Measurements from ENCODE around the gene ZNF846. TPM values are rescaled to one million over a fixed set of nuclear protein-coding genes. Genes with fewer than 3 reads are reported as not detected.
A peak's percentile ranks its signal among the peaks of the same experiment; 100 is the strongest.
"Not testable (repeated sequence)": the region's sequence is repeated elsewhere in the genome, so short reads cannot be mapped to it uniquely, and the experiment has no call there.

Gene ZNF846
- total RNA-seq, 2 donors from 2014 or later, result 44.0 to 54.6 TPM

DNA sequence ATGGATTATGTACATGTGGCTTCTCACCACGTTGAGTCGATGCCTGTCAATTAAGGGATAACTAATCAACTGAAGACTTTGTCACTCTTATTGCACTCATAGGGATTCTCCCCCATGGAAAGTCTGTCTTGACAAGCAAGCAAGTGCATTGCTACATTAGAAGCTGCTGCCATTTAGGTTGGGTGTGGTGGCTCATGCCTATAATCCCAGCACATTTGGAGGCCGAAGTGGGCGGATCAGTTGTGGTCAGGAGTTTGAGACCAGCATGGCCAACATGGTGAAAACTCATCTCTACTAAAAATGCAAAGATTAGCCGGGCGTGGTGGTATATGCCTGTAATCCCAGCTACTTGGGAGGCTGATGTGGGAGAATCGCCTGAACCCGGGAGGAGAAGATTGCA lies 18.3 kb upstream of the ZNF846 start:
- peak overlapping the region; percentile 99 to 100 for H3K27ac ChIP-seq
- H3K9me3 ChIP-seq, result no peaks in the 10 kb centered on the region
- no peaks in the 10 kb centered on the region for H3K27me3 ChIP-seq (replicated peaks; ENCODE audit: insufficient read depth)
- H3K36me3 ChIP-seq, result no peaks in the 10 kb centered on the region
- TF ChIP-seq, protein P1, sequence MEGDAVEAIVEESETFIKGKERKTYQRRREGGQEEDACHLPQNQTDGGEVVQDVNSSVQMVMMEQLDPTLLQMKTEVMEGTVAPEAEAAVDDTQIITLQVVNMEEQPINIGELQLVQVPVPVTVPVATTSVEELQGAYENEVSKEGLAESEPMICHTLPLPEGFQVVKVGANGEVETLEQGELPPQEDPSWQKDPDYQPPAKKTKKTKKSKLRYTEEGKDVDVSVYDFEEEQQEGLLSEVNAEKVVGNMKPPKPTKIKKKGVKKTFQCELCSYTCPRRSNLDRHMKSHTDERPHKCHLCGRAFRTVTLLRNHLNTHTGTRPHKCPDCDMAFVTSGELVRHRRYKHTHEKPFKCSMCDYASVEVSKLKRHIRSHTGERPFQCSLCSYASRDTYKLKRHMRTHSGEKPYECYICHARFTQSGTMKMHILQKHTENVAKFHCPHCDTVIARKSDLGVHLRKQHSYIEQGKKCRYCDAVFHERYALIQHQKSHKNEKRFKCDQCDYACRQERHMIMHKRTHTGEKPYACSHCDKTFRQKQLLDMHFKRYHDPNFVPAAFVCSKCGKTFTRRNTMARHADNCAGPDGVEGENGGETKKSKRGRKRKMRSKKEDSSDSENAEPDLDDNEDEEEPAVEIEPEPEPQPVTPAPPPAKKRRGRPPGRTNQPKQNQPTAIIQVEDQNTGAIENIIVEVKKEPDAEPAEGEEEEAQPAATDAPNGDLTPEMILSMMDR (IDR thresholded peaks at IDR 0.05), result no peak
- DNase-seq (ENCODE audit: low spot score) (no peak), ATAC-seq (ENCODE audit: insufficient number of reproducible peaks, low FRiP score, low read depth) (no peak)
- no peak overlapping the region for H3K4me3 ChIP-seq
- H3K4me1 ChIP-seq (ENCODE audit: control insufficient read depth in 1 of 2, low read depth in 2 of 2), result peaks cover 13 to 15% of the 10 kb centered on the region in 2 donors

DNA sequence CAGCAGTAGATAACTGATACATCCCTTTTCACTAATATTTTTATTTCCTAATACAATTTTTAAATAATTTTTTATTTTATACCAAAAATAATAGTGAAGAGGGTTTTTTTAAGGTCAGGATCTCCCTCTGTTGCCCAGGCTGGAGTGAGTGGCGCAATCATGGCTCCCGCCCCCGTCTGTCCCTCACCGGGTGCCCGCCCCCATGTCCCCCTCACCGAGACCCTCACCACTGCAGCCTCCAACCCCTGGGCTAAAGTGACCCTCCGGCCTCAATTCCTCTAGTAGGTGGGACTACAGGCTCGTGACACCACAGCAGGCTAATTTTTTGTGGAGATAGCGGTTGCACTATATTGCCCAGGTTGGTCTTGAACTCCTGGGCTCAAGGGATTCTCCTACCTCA lies 17.8 kb upstream of the ZNF846 start:
- H3K4me3 ChIP-seq, result peak overlapping the region; percentile 100
- peak overlapping the region; percentile 99 to 100 for H3K27ac ChIP-seq
- no peaks in the 10 kb centered on the region for H3K9me3 ChIP-seq
- ATAC-seq (ENCODE audit: insufficient number of reproducible peaks, low FRiP score, low read depth) (no peak), DNase-seq (ENCODE audit: low spot score) (no peak)
- TF ChIP-seq, protein P1 (IDR thresholded peaks at IDR 0.05), result no peak
- H3K27me3 ChIP-seq (replicated peaks; ENCODE audit: insufficient read depth), result no peaks in the 10 kb centered on the region
- no peaks in the 10 kb centered on the region for H3K36me3 ChIP-seq
- peaks cover 13 to 15% of the 10 kb centered on the region in 2 donors for H3K4me1 ChIP-seq (ENCODE audit: control insufficient read depth in 1 of 2, low read depth in 2 of 2)

DNA sequence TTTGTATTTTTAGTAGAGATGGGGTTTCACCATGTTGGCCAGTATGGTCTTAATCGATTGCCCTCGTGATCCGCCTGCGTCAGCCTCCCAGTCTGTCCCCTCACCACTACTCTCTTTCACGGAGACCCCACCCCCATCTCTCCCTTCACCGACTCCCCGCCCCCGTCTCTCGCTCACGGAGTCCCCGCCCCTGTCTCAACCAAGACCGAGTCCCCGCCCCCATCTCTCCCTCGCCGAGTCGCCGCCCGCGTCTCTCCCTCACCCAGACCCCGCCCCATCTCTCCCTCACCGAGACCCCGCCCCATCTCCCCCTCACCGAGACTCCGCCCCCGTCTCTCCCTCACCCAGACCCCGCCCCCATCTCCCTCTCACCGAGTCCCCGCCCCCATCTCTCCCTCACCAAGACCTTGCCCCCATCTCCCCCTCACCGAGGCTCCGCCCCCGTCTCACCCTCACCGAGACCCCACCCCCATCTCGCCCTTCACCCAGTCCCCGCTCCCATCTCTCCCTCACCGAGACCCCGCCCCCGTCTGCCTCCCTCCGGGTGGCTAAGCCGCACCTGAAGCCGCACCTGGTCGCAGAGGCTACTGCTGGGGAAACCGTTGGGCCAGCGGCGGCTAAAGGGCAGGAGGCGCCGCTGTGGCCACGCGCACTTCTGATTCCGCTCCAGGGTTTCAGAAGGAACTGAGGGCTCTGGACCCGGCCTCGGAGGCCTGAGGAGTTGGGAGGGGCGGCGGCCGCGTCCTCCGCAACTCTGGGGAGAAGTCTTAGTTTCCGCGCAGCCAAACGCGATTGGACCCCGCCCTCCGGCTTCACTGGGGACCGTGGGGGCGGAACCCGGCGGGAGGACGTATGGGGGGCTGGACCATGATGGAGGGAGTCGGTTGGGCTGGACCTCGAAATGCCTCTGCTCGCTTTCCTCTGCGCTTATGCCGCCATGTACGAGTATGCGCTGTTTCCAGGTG lies 17.1 kb upstream of the ZNF846 start:
- H3K9me3 ChIP-seq, result no peaks in the 10 kb centered on the region
- H3K27me3 ChIP-seq (replicated peaks; ENCODE audit: insufficient read depth), result no peaks in the 10 kb centered on the region
- ATAC-seq (ENCODE audit: insufficient number of reproducible peaks, low FRiP score, low read depth) (peak; percentile 92), DNase-seq (ENCODE audit: low spot score) (peak; percentile 98)
- peaks cover 9 to 13% of the 10 kb centered on the region in 2 donors for H3K4me1 ChIP-seq (ENCODE audit: control insufficient read depth in 1 of 2, low read depth in 2 of 2)
- H3K27ac ChIP-seq, result peak overlapping the region; percentile 99 to 100
- TF ChIP-seq, protein P1 (IDR thresholded peaks at IDR 0.05), result no peak
- H3K36me3 ChIP-seq, result no peaks in the 10 kb centered on the region
- H3K4me3 ChIP-seq, result peak overlapping the region; percentile 100

DNA sequence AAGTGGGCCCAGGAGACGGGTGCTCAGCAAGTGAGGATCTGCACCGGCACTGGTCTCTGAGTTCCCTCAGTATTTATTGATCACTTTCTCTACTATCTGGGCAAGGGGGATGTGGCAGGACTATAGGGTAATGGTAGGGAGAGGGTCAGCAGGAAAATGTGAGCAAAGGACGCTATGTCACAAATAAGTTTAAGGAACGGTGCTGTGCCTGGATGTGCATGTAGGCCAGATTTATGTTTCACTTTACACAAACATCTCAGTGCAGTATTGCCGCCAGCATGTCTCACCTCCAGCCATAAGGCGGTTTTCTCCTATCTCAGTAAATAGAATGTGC lies 15.6 kb upstream of the ZNF846 start:
- not testable (repeated sequence) for H3K9me3 ChIP-seq; H3K27me3 ChIP-seq (replicated peaks; ENCODE audit: insufficient read depth); H3K36me3 ChIP-seq; ATAC-seq (ENCODE audit: insufficient number of reproducible peaks, low FRiP score, low read depth); DNase-seq (ENCODE audit: low spot score)
- H3K27ac ChIP-seq, result peak overlapping the region in 1 of 2 donors; percentile 81
- peaks cover 8 to 13% of the 10 kb centered on the region in 2 donors for H3K4me1 ChIP-seq (ENCODE audit: control insufficient read depth in 1 of 2, low read depth in 2 of 2)
- H3K4me3 ChIP-seq, result peak overlapping the region; percentile 100

DNA sequence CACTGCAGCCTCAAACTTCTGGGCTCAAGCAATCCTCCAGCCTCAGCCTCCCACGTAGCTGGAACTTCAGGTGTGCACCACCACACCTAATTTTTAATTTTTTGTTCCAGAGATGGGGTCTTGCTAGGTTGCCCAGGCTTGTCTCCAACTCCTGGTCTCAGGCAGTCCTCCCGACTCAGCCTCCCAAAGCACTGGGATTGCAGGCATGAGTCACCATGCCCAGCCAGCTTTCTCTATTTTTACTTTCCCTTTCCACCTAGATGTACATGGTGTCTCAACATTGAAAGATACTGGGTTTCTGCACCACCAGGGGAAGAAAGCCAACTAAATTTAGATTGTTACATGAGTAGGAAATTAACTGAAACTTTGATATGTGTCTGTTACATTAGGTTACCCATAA lies 13.8 kb upstream of the ZNF846 start:
- H3K36me3 ChIP-seq, result no peaks in the 10 kb centered on the region
- ATAC-seq (ENCODE audit: insufficient number of reproducible peaks, low FRiP score, low read depth) (no peak), DNase-seq (ENCODE audit: low spot score) (no peak)
- H3K27me3 ChIP-seq (replicated peaks; ENCODE audit: insufficient read depth), result no peaks in the 10 kb centered on the region
- peaks cover 8 to 13% of the 10 kb centered on the region in 2 donors for H3K4me1 ChIP-seq (ENCODE audit: control insufficient read depth in 1 of 2, low read depth in 2 of 2)
- no peak overlapping the region for H3K4me3 ChIP-seq
- H3K9me3 ChIP-seq, result no peaks in the 10 kb centered on the region
- TF ChIP-seq, protein P1 (IDR thresholded peaks at IDR 0.05), result no peak
- H3K27ac ChIP-seq, result no peak overlapping the region

Measured in thoracic aorta (tissue), 2 donors.